NB4 (cell line): Measurements from ENCODE around the gene P4HTM.

Source experiments
- CTCF ChIP-seq: IDR thresholded peaks from one replicate; pipeline ENCODE4 v1.5.1; 2012; ENCODE audit warnings: low read depth, low read length
- MAX ChIP-seq: IDR thresholded peaks from 2 replicates; pipeline ENCODE4 v1.6.1; 2011; ENCODE audit warnings: low read depth, low read length
- MYC ChIP-seq: IDR thresholded peaks from 2 replicates; pipeline ENCODE4 v1.6.1; 2011; ENCODE audit warnings: low read depth, low read length
- POLR2A ChIP-seq: IDR thresholded peaks from 2 replicates; pipeline ENCODE4 v1.6.1; 2011; ENCODE audit warnings: mild to moderate bottlenecking; ENCODE audit not compliant: insufficient read length; ENCODE audit errors: extremely low read depth

GRCh38 chr3:49024449-49024848 is 34.4 kb downstream of the P4HTM start:
- TF ChIP-seq MAX, result no peak
- TF ChIP-seq MYC, result no peak
- TF ChIP-seq CTCF, result no peak
- TF ChIP-seq POLR2A, result peak; percentile 10
